Fibroblast of skin of left quadriceps (primary cell): ENCODE results near the gene CROCC.
A peak's percentile ranks its signal among the peaks of the same experiment; 100 is the strongest.

ENCODE experiments used
- DNase-seq, 2 experiments: peaks; one replicate each; pipeline ENCODE4 v3.0.0-alpha.2; 2013; ENCODE audit warnings: low read depth in 2 of 2

The CROCC gene

DNA sequence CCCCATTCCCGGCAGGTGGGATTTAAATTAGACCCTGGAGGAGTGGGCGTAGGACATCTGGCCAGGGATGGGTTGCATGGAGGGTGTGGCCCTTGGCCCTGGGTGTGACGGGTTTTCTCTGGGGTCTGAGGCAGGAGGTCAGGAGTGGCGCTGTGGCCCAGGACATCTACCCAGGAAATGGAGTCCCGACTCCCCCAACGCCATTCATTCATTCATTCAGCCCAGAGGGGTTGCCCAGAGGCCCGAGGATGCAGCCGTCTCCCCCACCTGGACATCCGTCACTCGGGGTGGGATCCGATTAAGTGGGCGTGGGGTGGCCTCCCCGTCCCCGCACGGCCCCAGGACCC lies 89.3 kb downstream of the CROCC start:
- DNase-seq, result no peak

DNA sequence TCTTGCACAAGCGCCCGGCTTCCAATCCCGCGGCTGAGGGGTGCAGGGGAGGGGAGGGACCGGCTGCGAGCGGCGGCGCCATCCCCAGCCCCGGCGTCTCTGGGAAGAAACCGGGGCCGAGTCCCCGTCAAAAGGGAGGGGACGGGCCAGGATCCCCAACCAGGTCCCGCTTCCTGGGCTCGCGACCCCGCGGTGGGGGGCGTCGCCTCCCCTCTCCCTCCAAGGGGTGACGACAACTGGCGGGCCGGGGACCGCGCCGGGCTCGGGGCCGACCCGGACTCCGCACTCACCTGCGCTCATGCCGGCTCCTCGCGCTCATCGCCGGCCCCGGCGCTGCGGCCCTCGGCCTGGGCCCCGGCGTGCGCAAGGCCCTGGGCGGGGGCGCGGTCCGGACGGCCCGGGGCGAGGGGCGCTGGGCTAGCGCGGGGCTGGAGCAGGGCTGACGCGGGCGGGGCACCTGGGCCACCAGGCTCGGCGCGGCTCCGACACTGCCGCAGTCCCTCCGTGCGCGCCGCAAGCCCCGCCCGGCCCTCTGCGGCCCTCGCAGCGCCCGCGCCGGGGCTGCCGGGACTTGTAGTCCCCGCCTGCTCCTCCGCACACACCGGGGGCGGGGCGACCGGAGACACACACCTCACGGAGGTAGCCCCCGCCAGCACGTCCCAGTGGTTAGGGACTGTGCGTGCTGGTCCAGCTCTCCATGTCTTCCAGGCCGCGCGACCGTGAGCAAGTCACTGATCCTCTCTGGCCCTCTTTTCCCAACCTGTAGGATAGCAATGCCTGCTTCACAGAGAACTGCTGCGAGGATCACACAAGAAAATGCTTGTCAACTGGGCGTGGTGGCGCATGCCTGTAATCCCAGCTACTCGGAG lies 89.9 kb downstream of the CROCC start, which contains the start of gene ATP13A2:
Gene ATP13A2 (minus strand): TSS at position 490 of the 869 bp plus-strand sequence. CDS start 190 bp downstream, at position 300.
- DNase-seq, result peak; percentile 14 to 25

DNA sequence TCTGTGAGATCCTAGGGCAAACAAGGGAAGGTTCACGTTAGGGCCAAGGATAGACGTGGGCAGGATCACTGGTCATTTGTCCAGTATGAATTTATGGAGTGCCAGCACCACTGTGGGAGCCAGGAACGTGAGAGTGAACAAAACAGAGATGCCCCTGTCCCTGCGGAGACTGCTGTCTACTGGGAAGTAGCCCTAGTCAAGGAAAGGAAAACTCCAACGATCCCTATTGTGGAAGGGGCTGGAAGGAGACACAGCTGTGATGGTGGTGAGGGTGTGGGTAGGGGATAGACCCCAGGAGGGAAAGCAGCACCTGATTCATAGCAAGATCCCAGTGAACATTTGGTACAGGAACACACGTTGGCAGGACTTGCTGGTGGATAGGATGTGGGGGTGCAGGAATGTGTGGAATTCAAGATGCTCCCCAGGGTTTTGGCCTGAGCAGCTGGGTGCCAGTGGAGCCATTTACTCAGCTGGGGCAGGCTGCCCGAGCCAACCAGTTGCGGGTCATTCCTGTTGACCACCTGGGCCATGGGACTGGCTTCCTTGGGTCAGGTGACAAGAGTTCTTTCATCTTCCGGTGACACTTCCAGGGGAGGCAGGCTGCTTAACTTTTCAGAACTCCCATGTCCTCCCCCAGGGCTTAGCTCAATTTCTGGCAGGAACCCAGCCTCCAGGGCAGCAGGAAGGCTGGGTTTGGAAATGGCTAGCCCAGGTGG lies 91.2 kb downstream of the CROCC start:
- DNase-seq, result no peak

DNA sequence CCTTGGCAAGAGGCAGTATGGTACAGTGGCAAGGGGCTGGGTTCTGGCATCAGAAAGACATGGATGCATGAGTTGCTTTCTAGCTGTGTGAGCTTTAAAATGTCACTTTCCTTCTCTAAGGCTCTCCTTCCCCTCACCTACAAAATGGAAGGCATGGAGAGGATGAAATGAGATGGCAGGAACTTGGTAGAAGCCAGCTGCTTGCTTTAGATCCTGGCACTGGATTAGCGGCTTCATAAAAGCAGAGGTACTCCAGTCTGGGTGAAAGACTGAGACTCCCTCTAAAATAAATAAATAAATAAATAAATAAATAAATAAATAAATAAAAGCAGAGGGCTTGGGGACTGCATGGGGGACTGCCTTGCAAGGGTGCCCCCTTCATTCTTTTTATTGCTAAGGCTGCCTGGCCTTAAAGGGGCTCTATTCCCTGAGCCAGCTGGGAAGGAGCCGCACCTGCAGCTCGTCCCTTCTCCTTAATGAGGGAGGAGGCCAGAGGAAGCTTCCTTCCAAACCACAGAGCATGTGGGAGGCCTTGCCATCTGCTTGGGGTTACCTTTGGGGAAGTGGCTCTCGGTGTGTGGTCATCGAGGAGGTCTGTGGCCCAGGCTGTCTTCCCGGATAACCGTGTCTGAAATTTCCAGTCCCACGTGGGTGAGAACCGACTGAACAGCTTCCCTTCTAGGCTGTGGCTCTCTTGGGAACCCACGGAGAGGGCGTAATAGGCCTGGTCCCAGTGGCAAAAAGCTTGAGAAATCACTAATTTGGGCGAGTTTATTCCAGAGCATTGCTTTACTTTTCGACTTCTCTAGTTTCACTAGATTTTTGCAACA lies 92.0 kb downstream of the CROCC start:
- DNase-seq, result no peak

DNA sequence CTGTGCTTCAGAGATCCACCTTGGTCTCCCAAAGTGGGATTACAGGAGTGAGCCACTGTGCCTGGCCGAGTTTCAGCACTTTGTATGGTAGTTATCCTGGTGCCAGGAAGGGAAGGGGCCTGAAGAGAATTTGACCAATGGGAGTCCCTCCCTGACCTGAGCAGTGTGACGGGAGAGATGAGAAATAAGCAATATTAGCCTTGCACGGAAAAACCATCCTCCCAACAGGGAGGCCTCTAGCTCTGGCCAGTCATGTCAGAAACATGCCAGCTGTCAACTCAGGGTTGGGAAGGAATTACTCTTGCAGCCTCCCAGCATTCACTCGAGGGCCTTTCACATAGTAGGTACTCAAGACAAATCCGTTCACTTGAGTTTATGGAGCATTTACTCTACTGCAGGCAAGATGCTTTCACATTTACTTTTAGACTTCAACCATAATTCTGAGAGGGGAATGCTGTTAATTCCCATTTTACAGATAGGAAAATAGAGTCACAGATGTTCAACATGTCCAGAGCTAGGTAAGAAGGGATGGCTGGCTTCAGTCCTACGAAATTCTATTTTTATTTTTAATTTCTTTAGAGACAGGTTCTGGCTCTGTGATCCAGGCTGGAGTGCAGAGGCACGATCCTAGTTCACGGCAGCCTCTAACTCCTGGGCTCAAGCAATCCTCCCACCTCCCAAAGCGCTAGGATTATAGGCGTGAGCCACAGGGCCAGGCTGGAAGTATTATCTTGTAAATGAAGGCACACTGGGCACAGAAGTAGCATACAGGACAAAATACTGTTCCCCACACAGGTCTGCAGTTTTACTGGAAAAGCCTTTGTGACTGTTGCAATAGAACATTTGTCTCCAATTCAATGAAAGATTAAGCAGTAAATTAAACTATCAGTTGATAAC lies 93.2 kb downstream of the CROCC start:
- DNase-seq, result no peak

DNA sequence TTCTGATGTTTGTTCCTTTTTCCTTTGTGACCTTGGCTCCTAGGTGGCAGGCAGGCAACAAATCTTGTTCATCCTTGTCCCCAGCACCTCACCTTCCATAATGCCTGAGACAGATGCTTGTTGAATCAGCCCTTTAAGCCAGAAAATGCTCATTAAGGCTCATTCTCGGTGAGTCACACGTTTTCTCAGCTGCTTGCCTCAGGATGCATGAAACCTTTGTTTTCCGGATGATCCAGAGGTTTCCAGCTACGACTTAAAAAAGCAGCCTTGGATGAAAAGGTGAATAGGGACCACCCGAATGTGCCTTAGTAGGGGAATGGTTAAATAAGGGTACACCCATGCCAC lies 94.6 kb downstream of the CROCC start:
- DNase-seq, result peak in 1 of 2 experiments; percentile 15

DNA sequence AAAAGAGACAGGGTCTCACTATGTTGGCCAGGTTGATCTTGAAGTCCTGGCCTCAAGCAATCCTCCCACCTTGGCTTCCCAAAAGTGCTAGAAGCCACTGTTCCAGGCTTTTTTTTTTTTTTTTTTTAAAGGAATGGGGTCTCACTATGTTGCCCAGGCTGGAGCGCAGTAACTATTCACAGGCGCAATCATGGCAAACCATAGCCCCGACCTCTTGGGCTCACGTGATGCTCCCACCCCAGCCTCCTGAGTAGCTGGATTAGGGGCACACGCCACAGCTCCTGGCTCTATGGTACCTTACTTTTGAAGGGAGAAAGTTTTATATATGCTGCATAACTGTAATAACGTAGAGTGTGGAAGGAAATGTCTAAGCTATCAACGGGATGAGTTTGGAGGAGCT lies 95.7 kb downstream of the CROCC start:
- DNase-seq, result no peak

DNA sequence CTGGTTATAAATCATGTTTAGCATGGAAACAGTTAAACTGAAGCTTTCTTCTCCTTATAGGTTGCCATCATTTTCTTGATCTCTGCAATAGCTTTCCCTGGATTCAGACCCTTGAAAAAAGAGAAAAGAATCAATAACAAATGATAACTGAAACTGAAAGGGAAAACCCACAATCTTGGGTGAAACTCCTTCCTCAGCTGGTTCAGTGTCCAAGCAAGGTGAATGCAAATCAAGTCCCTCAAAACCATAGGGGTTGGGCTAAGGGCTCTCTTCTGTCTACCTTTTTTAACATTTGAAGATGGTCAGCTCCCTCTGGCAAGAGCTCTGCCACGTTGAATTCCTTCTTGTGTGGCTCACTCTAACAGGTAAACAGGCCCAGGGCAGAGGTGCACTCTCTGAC lies 97.1 kb downstream of the CROCC start:
- DNase-seq, result no peak

DNA sequence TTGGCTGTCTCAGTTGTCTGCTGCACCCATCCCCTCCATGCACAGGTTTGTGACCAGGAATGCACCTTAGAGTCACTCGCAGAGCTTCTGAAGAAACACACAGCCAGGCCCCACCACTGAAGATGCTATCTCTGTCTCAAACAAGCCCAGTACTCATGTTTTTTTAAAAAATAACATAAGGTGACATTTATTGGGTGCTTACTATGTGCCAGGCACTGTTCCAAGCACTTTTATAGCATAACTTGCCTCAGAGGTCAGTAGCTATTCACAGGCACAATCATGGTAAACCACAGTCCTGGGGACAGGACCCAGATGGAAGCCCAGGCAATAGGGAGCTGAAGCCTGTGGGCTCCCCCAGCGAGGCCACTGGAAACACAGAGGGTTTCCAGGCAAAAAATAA lies 98.8 kb downstream of the CROCC start:
- DNase-seq, result no peak

DNA sequence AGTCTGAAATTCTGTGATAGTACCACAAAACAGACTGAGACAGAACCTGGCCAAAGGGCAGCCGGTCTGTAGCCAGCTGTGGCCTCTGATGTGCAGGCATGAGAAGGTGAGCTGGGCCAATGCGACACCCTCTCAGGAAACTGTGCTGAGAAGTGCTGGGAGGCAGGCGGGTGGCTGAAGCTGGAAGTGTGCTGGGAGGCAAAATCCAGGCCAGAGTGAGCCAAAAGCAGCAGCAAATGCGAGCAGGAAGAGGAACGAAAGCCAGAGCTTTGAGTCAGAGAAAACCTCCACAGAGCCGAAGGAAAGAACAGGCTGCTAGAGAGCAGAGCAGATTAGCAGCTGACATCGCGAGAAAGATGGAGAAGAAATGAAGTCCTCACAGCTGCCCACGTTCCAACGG lies 100.2 kb downstream of the CROCC start:
- no peak for DNase-seq
